IMR-90 (cell line): ENCODE measurements around the gene MCTP1. TPM values are rescaled to one million over a fixed set of nuclear protein-coding genes. Genes with fewer than 3 reads are reported as not detected.

Experiments used
- ATAC-seq: fragments of 200-7000 bp; cut with Tn5 transposase; 2 replicates; pipeline ENCODE4 v1.9.1; 2020; ENCODE audit warnings: low read depth, mild to moderate bottlenecking, moderate library complexity
- BruUV-seq: library from RNA; stranded (reverse); fragments of 400-500 nt; replicated peaks from 2 replicates; lab custom pipeline; 2021; lab: Mats Ljungman, UMichigan
- CTCF ChIA-PET: fragments of 300-600 bp; formaldehyde crosslinking; extraction: SDS; loops from one replicate; lab custom pipeline; 2021; ENCODE audit warnings: antibody characterized with exemption; lab: Yijun Ruan, JAX
- POLR2A ChIA-PET: fragments of 300-600 bp; sonication (Branson Sonifier 250); formaldehyde crosslinking; loops from one replicate; lab custom pipeline; 2022; ENCODE audit warnings: antibody characterized with exemption; ENCODE audit not compliant: unreplicated experiment; lab: Charles Lee
- DNase-seq: peaks from one replicate; pipeline ENCODE4 v3.0.0; 2013
- H2AFZ ChIP-seq: replicated peaks from 2 replicates; pipeline ENCODE3; 2013; ENCODE audit warnings: low read length, mild to moderate bottlenecking; ENCODE audit not compliant: poor library complexity
- H2AK5ac ChIP-seq: 2 replicates; pipeline ENCODE4 v1.6.1; 2013; ENCODE audit warnings: low read depth, low read length, inconsistent platforms
- H2AK9ac ChIP-seq: replicated peaks from 2 replicates; pipeline ENCODE3; 2013; ENCODE audit warnings: mild to moderate bottlenecking, low read depth, low read length, moderate library complexity; ENCODE audit not compliant: poor library complexity
- H2BK120ac ChIP-seq: 2 replicates; pipeline ENCODE4 v1.6.1; 2013; ENCODE audit warnings: low read depth, low read length, inconsistent platforms
- H2BK15ac ChIP-seq: 3 replicates; pipeline ENCODE4 v1.6.1; 2013; ENCODE audit warnings: low read depth, low read length, inconsistent platforms
- H2BK20ac ChIP-seq: 2 replicates; pipeline ENCODE4 v1.6.1; 2013; ENCODE audit warnings: low read depth, mild to moderate bottlenecking, inconsistent platforms, low read length, moderate library complexity
- H2BK5ac ChIP-seq: 2 replicates; pipeline ENCODE4 v1.6.1; 2013; ENCODE audit warnings: mild to moderate bottlenecking, low read depth, low read length, inconsistent platforms; ENCODE audit not compliant: poor library complexity, severe bottlenecking
- H3K14ac ChIP-seq: replicated peaks from 2 replicates; pipeline ENCODE4 v1.6.1; 2013; ENCODE audit warnings: low read depth, low read length, inconsistent platforms
- H3K18ac ChIP-seq: 2 replicates; pipeline ENCODE4 v1.6.1; 2013; ENCODE audit warnings: low read depth, low read length, control low read depth
- H3K23ac ChIP-seq: 2 replicates; pipeline ENCODE4 v1.6.1; 2013; ENCODE audit warnings: low read depth, low read length, inconsistent platforms
- H3K27ac ChIP-seq: 2 replicates; pipeline ENCODE4 v1.5.1; 2013; ENCODE audit warnings: mild to moderate bottlenecking, control low read depth, low read length; ENCODE audit not compliant: insufficient read depth
- H3K27me3 ChIP-seq: 2 replicates; pipeline ENCODE4 v1.6.1; 2013; ENCODE audit warnings: low read length; ENCODE audit not compliant: control insufficient read depth, insufficient read depth
- H3K36me3 ChIP-seq: 2 replicates; pipeline ENCODE4 v1.6.1; 2013; ENCODE audit warnings: low read length, mixed read lengths; ENCODE audit not compliant: control insufficient read depth, insufficient read depth
- H3K4ac ChIP-seq: 2 replicates; pipeline ENCODE4 v1.6.1; 2013; ENCODE audit warnings: low read depth, low read length, inconsistent platforms
- H3K4me1 ChIP-seq: 2 replicates; pipeline ENCODE4 v1.6.1; 2013; ENCODE audit warnings: low read length, mixed read lengths; ENCODE audit not compliant: control insufficient read depth, insufficient read depth
- H3K4me2 ChIP-seq: 2 replicates; pipeline ENCODE4 v1.6.1; 2013; ENCODE audit warnings: low read depth, mild to moderate bottlenecking, control low read depth, low read length, moderate library complexity
- H3K4me3 ChIP-seq: 2 replicates; pipeline ENCODE4 v1.5.1; 2013; ENCODE audit warnings: low read depth, mild to moderate bottlenecking, control low read depth, low read length, moderate library complexity; ENCODE audit not compliant: insufficient read depth
- H3K56ac ChIP-seq: 2 replicates; pipeline ENCODE4 v1.6.1; 2013; ENCODE audit warnings: low read length, inconsistent platforms; ENCODE audit not compliant: insufficient read depth; ENCODE audit errors: extremely low read depth
- H3K79me1 ChIP-seq, 2 experiments: 2 replicates each; pipeline ENCODE4 v1.6.1; 2013; ENCODE audit warnings: low read length in 2 of 2, inconsistent platforms in 1 of 2, low read depth in 1 of 2
- H3K9ac ChIP-seq: 2 replicates; pipeline ENCODE4 v1.6.1; 2013; ENCODE audit warnings: low read depth, low read length, control low read depth
- H3K9me1 ChIP-seq: 2 replicates; pipeline ENCODE4 v1.6.1; 2013; ENCODE audit warnings: low read length, inconsistent platforms; ENCODE audit not compliant: insufficient read depth
- H3K9me3 ChIP-seq: 2 replicates; pipeline ENCODE4 v1.6.1; 2013; ENCODE audit warnings: low read length; ENCODE audit not compliant: control insufficient read depth, insufficient read depth
- H4K20me1 ChIP-seq: 2 replicates; pipeline ENCODE4 v1.6.1; 2013; ENCODE audit warnings: low read length, inconsistent platforms; ENCODE audit not compliant: insufficient read depth
- H4K5ac ChIP-seq: 2 replicates; pipeline ENCODE4 v1.6.1; 2013; ENCODE audit warnings: mild to moderate bottlenecking, low read depth, low read length, control low read depth
- H4K8ac ChIP-seq, 2 experiments: 2 replicates each; pipeline ENCODE4 v1.6.1; 2013; ENCODE audit warnings: low read depth in 2 of 2, low read length in 2 of 2, control low read depth in 1 of 2, inconsistent platforms in 1 of 2
- H4K91ac ChIP-seq: 2 replicates; pipeline ENCODE4 v1.6.1; 2013; ENCODE audit warnings: low read depth, low read length, inconsistent platforms; ENCODE audit not compliant: insufficient read depth
- BHLHE40 ChIP-seq: fragments of 150-350 bp; IDR thresholded peaks from 2 replicates; pipeline ENCODE4 v1.6.1; 2016; ENCODE audit warnings: mild to moderate bottlenecking, low read depth, low read length
- CEBPB ChIP-seq: IDR thresholded peaks from 2 replicates; pipeline ENCODE4 v1.6.1; 2012; ENCODE audit warnings: low read depth, low read length, improper control_type of control experiment
- CHD1 ChIP-seq: IDR thresholded peaks from 2 replicates; pipeline ENCODE4 v1.6.1; 2012; ENCODE audit warnings: low read depth, low read length, improper control_type of control experiment
- FOS ChIP-seq: fragments of 150-350 bp; IDR thresholded peaks from 2 replicates; pipeline ENCODE4 v1.6.1; 2016; ENCODE audit warnings: low read depth, low read length
- MAFK ChIP-seq: IDR thresholded peaks from 2 replicates; pipeline ENCODE4 v1.6.1; 2012; ENCODE audit warnings: low read depth, low read length, improper control_type of control experiment
- MAZ ChIP-seq: IDR thresholded peaks from 2 replicates; pipeline ENCODE4 v1.6.1; 2012; ENCODE audit warnings: low read depth, mild to moderate bottlenecking, low read length, improper control_type of control experiment, moderate library complexity, borderline replicate concordance
- MXI1 ChIP-seq: IDR thresholded peaks from 2 replicates; pipeline ENCODE4 v1.6.1; 2012; ENCODE audit warnings: low read depth, mild to moderate bottlenecking, low read length, moderate library complexity, borderline replicate concordance
- NFE2L2 ChIP-seq: fragments of 150-350 bp; IDR thresholded peaks from 2 replicates; pipeline ENCODE4 v1.6.1; 2016; ENCODE audit warnings: low read depth, mild to moderate bottlenecking, low read length
- POLR2A ChIP-seq: IDR thresholded peaks from 2 replicates; pipeline ENCODE4 v1.6.1; 2012; ENCODE audit warnings: mild to moderate bottlenecking, low read depth, low read length
- RAD21 ChIP-seq: IDR thresholded peaks from 2 replicates; pipeline ENCODE4 v1.6.1; 2012; ENCODE audit warnings: low read length, improper control_type of control experiment
- RCOR1 ChIP-seq: IDR thresholded peaks from 2 replicates; pipeline ENCODE4 v1.6.1; 2012; ENCODE audit warnings: mild to moderate bottlenecking, low read length, improper control_type of control experiment; ENCODE audit not compliant: insufficient replicate concordance
- RFX5 ChIP-seq: IDR thresholded peaks from 2 replicates; pipeline ENCODE4 v1.8.0; 2012; ENCODE audit warnings: low read depth, mild to moderate bottlenecking, low read length, moderate library complexity
- SMC3 ChIP-seq: fragments of 150-350 bp; IDR thresholded peaks from 2 replicates; pipeline ENCODE4 v1.6.1; 2016; ENCODE audit warnings: low read depth, mild to moderate bottlenecking, antibody characterized with exemption, low read length, moderate library complexity
- WGBS, 2 experiments: methylation state at CpG; one replicate each; pipeline versions ENCODE4 v1.1.5 to v1.1.7; 2013; ENCODE audit warnings: missing lambda C conversion rate in 2 of 2; ENCODE audit not compliant: insufficient read length in 1 of 2; ENCODE audit errors: extremely low coverage in 2 of 2; 5-methylcytosine and 5-hydroxymethylcytosine counted together
- dilution Hi-C: fragments of 300-500 bp; cut with HindIII; formaldehyde crosslinking; loops from one replicate; pipeline ENCODE4 v1.14.3; 2018; ENCODE audit warnings: low sequenced_read_pairs; ENCODE audit not compliant: unreplicated experiment
- in situ Hi-C: fragments of 300-500 bp; cut with MboI; formaldehyde crosslinking; loops from 3 replicates; pipeline ENCODE4 v1.14.3; 2019; ENCODE audit warnings: low sequenced_read_pairs, inconsistent platforms, mixed read lengths
- intact Hi-C: fragments of 100-400 bp; cut with micrococcal nuclease; formaldehyde crosslinking; loops from 2 replicates; pipeline ENCODE4 v1.10.0; 2022
- polyA plus RNA-seq, 3 experiments: library from polyadenylated mRNA; depleted of rRNA; stranded (reverse); fragments of >200 nt; gene quantifications; 2 replicates each; pipeline ENCODE4 v1.2.3, GENCODE V29; 2012; ENCODE audit warnings: low replicate concordance in 1 of 3
- total RNA-seq: library from RNA; depleted of rRNA; stranded (reverse); fragments of >200 nt; gene quantifications from 2 replicates; pipeline ENCODE4 v1.2.3, GENCODE V29; 2012
- TF ChIP-seq, protein P1 (sequence below): fragments of 150-350 bp; IDR thresholded peaks from 2 replicates; pipeline ENCODE4 v1.6.1; 2016; ENCODE audit warnings: low read depth, mild to moderate bottlenecking, low read length, moderate library complexity, borderline replicate concordance
- TF ChIP-seq, protein P2 (sequence below): fragments of 150-350 bp; IDR thresholded peaks from 2 replicates; pipeline ENCODE4 v1.6.1; 2017; ENCODE audit warnings: mild to moderate bottlenecking, antibody characterized with exemption, low read length, low read depth
- TF ChIP-seq, protein P3 (sequence below): conservative IDR thresholded peaks from 2 replicates; pipeline ENCODE4 v1.5.1; 2012; ENCODE audit warnings: mild to moderate bottlenecking, low read depth, low read length, improper control_type of control experiment

Gene MCTP1
- total and polyA plus RNA-seq, 2 of the 4 experiments (the other 2 are of a cell fraction), result 0.21 TPM; not detected in 1

- Histone ChIP-seq H3K9ac (no peak overlapping the region), H4K91ac (no peak overlapping the region), H3K56ac (no peak overlapping the region), H3K4me1 (no peaks in the 10 kb centered on the region), H2AK9ac (no peak overlapping the region), H3K27me3 (no peaks in the 10 kb centered on the region), H3K9me1 (no peaks in the 10 kb centered on the region), H3K9me3 (no peaks in the 10 kb centered on the region), H4K5ac (no peak overlapping the region), H3K4me2 (no peak overlapping the region), H4K20me1 (no peaks in the 10 kb centered on the region), H2AK5ac (no peak overlapping the region), H2AFZ (no peak overlapping the region), H3K27ac (no peak overlapping the region), H3K36me3 (no peaks in the 10 kb centered on the region), H3K79me1 (no peaks in the 10 kb centered on the region), H3K14ac (no peak overlapping the region), H4K8ac (no peak overlapping the region), H2BK5ac (no peak overlapping the region), H2BK15ac (no peak overlapping the region), H3K4me3 (no peak overlapping the region), H2BK20ac (no peak overlapping the region), H2BK120ac (no peak overlapping the region), H3K4ac (no peak overlapping the region), H3K23ac (no peak overlapping the region), H3K18ac (no peak overlapping the region)
- ATAC-seq (no peak), DNase-seq (no peak)
- TF ChIP-seq NFE2L2 (no peak), SMC3 (no peak), RFX5 (no peak), MAZ (no peak), RCOR1 (no peak), CHD1 (no peak), RAD21 (no peak), CEBPB (no peak), MXI1 (no peak), POLR2A (no peak), FOS (no peak), MAFK (no peak), BHLHE40 (no peak)
- TF ChIP-seq, protein P1, sequence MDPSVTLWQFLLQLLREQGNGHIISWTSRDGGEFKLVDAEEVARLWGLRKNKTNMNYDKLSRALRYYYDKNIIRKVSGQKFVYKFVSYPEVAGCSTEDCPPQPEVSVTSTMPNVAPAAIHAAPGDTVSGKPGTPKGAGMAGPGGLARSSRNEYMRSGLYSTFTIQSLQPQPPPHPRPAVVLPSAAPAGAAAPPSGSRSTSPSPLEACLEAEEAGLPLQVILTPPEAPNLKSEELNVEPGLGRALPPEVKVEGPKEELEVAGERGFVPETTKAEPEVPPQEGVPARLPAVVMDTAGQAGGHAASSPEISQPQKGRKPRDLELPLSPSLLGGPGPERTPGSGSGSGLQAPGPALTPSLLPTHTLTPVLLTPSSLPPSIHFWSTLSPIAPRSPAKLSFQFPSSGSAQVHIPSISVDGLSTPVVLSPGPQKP, result no peak
- TF ChIP-seq, protein P2, sequence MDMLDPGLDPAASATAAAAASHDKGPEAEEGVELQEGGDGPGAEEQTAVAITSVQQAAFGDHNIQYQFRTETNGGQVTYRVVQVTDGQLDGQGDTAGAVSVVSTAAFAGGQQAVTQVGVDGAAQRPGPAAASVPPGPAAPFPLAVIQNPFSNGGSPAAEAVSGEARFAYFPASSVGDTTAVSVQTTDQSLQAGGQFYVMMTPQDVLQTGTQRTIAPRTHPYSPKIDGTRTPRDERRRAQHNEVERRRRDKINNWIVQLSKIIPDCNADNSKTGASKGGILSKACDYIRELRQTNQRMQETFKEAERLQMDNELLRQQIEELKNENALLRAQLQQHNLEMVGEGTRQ, result no peak
- TF ChIP-seq, protein P3, sequence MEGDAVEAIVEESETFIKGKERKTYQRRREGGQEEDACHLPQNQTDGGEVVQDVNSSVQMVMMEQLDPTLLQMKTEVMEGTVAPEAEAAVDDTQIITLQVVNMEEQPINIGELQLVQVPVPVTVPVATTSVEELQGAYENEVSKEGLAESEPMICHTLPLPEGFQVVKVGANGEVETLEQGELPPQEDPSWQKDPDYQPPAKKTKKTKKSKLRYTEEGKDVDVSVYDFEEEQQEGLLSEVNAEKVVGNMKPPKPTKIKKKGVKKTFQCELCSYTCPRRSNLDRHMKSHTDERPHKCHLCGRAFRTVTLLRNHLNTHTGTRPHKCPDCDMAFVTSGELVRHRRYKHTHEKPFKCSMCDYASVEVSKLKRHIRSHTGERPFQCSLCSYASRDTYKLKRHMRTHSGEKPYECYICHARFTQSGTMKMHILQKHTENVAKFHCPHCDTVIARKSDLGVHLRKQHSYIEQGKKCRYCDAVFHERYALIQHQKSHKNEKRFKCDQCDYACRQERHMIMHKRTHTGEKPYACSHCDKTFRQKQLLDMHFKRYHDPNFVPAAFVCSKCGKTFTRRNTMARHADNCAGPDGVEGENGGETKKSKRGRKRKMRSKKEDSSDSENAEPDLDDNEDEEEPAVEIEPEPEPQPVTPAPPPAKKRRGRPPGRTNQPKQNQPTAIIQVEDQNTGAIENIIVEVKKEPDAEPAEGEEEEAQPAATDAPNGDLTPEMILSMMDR, result no peak
- no CpG with 5 or more reads among the region's 4 CpGs for WGBS, 2 experiments
- ChIA-PET CTCF (no interaction called here), POLR2A (no interaction called here)
- intact Hi-C loops, result no loop called here
- dilution Hi-C loops, result no loop called here
- in situ Hi-C loops, result no loop called here
- BruUV-seq, result no TSS peak
Observed at GRCh38 chr5:95184924-95185323, 100.0 kb downstream of the MCTP1 start.
